Nephron progenitor cell (in vitro differentiated cells): Measurements from ENCODE around the gene MYO9A.
"Not testable (repeated sequence)": the region's sequence is repeated elsewhere in the genome, so short reads cannot be mapped to it uniquely, and the experiment has no call there.

Experiments
- DNase-seq: peaks from one replicate; pipeline ENCODE4 v3.0.0; 2021
- H3K27ac Mint-ChIP-seq: 2 replicates; pipeline ENCODE4 v1.8.0; 2021; ENCODE audit warnings: mild to moderate bottlenecking, moderate library complexity, mixed read lengths
- H3K27me3 Mint-ChIP-seq: 2 replicates; pipeline ENCODE4 v1.8.0; 2021; ENCODE audit warnings: mild to moderate bottlenecking, low read depth, mixed read lengths; ENCODE audit not compliant: poor library complexity
- H3K36me3 Mint-ChIP-seq: 2 replicates; pipeline ENCODE4 v1.8.0; 2021; ENCODE audit warnings: low read depth, mixed read lengths
- H3K4me1 Mint-ChIP-seq: 2 replicates; pipeline ENCODE4 v1.8.0; 2021; ENCODE audit warnings: mixed read lengths
- H3K4me3 Mint-ChIP-seq: 2 replicates; pipeline ENCODE4 v1.8.0; 2021; ENCODE audit warnings: mild to moderate bottlenecking, moderate library complexity, mixed read lengths
- H3K9me3 Mint-ChIP-seq: 2 replicates; pipeline ENCODE4 v1.8.0; 2021; ENCODE audit warnings: mild to moderate bottlenecking, moderate library complexity, mixed read lengths
- TF ChIP-seq, protein P1 (sequence below): fragments of 200-600 bp; sonication (generic); IDR thresholded peaks from 2 replicates; pipeline ENCODE4 v1.5.0; 2021; ENCODE audit warnings: antibody characterized with exemption

The MYO9A gene

DNA sequence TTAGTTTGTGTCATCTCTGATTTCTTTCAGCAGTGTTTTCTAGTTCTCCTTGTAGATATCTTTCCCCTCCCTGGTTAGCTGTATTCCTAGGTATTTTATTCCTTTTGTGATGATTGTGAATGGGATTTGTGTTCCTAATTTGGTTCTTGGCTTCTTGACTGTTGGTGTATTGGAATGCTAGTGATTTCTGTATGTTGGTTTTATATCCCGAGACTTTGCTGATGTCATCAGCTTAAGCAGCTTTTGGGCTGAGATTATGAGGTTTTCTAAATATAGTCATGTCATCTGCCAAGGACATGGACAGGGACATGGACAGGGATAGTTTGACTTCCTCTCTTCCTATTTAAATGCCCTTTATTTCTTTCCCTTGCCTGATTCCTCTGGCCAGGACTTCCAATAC is 35.8 kb downstream of the MYO9A start:
- H3K4me3 Mint-ChIP-seq, result no peak overlapping the region
- peaks cover 28% of the 10 kb centered on the region for H3K9me3 Mint-ChIP-seq
- no peak for DNase-seq
- H3K36me3 Mint-ChIP-seq, result peaks cover 32% of the 10 kb centered on the region
- no peak overlapping the region for H3K27ac Mint-ChIP-seq
- no peaks in the 10 kb centered on the region for H3K4me1 Mint-ChIP-seq
- TF ChIP-seq, protein P1, sequence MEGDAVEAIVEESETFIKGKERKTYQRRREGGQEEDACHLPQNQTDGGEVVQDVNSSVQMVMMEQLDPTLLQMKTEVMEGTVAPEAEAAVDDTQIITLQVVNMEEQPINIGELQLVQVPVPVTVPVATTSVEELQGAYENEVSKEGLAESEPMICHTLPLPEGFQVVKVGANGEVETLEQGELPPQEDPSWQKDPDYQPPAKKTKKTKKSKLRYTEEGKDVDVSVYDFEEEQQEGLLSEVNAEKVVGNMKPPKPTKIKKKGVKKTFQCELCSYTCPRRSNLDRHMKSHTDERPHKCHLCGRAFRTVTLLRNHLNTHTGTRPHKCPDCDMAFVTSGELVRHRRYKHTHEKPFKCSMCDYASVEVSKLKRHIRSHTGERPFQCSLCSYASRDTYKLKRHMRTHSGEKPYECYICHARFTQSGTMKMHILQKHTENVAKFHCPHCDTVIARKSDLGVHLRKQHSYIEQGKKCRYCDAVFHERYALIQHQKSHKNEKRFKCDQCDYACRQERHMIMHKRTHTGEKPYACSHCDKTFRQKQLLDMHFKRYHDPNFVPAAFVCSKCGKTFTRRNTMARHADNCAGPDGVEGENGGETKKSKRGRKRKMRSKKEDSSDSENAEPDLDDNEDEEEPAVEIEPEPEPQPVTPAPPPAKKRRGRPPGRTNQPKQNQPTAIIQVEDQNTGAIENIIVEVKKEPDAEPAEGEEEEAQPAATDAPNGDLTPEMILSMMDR, result no peak
- H3K27me3 Mint-ChIP-seq, result peaks cover 2% of the 10 kb centered on the region

DNA sequence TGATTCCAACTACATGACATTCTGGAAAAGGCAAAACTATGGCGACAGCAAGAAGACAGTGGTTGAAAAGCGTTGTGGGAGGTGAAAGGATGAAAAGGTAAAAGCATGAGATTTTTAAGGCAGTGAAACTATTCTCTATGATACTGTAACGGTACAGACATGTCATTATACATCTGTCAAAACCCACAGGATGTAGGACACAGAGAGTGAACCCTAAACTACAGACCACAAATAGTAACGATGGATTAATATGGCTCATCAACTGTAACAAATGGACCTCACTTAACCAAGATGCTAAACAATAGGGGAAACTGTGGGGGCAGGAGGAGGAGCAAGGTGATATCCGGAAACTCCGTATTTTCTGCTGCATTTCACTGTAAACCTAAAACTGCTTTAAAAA is 39.1 kb downstream of the MYO9A start:
- DNase-seq, result no peak
- Mint-ChIP-seq H3K27ac (no peak overlapping the region), H3K9me3 (peaks cover 9% of the 10 kb centered on the region), H3K4me3 (no peak overlapping the region), H3K27me3 (peaks cover 4% of the 10 kb centered on the region), H3K4me1 (no peaks in the 10 kb centered on the region), H3K36me3 (peaks cover 12% of the 10 kb centered on the region)
- TF ChIP-seq, protein P1, result no peak

DNA sequence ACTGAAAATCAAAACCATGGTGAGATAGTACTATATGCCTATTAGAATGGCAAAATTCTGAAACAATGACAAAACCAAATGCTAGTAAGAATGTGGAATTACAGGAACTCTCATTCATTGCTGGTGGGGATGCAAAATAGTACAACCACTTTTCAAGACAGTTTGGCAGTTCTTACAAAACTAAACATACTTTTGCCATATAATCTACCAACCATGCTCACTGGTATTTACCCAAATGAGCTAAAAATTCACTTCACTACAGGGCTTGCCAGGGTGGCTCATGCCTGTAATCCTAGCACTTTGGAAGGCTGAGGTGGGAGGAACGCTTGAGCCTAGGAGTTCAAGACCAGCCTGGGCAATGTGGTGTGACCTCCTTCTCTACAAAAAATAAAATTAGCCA is 40.0 kb downstream of the MYO9A start:
- Mint-ChIP-seq H3K4me3 (no peak overlapping the region), H3K36me3 (peaks cover 5% of the 10 kb centered on the region), H3K9me3 (peaks cover under 1% of the 10 kb centered on the region), H3K27ac (peak overlapping the region; percentile 19), H3K4me1 (no peaks in the 10 kb centered on the region), H3K27me3 (peaks cover 4% of the 10 kb centered on the region)
- TF ChIP-seq, protein P1, result no peak
- DNase-seq, result no peak

DNA sequence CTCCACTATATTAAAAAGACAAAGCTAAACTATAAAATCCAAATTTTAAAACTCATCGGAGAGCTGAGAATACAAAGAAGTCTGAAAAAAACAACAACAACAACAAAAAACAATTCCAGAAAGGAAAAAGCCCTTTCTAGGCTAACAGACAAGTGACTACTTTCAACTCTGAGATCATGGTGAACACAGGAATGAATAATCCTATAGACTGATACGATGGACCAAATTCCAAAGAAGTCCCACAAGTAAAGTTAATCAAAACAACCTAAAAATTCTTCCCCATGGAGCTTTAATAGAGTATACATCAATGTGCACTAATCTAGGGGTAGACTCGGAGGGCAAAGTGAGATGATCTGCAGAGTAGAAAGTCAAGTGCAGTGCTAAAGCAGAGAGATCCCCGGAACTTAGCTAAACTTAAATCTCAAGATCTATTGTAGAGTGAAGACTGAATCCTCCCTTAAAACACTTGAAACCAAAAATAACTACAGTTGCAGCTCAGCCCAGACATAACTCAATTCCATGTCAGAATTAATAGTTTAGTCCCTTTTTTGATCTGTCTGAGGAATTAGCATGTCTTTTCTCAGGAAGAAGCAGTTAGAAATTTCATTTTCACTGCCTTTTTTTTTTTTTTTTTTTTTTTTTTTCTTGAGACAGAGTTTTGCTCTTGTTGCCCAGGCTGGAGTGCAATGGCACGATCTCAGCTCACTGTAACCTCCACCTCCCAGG is 43.5 kb downstream of the MYO9A start:
- Mint-ChIP-seq H3K27me3 (peaks cover 4% of the 10 kb centered on the region), H3K4me1 (no peaks in the 10 kb centered on the region), H3K4me3 (no peak overlapping the region), H3K36me3 (no peaks in the 10 kb centered on the region), H3K9me3 (no peaks in the 10 kb centered on the region), H3K27ac (no peak overlapping the region)
- TF ChIP-seq, protein P1, result no peak
- DNase-seq, result no peak

DNA sequence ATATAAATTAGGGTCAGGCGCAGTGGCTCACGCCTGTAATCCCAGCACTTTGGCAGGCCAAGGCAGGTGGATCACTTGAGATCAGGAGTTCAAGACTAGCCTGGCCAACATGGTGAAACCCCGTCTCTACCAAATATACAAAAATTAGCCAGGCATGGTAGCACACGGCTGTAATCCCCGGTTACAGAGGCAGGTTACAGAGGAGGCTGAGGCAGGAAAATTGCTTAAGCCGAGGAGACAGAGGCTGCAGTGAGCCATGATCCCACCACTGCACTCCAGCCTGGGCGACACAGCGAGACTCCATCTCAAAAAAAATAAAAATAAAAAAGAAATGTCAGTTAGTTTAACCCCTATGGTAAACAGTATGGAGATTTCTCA is 46.5 kb downstream of the MYO9A start:
- not testable (repeated sequence) for H3K27ac Mint-ChIP-seq, H3K27me3 Mint-ChIP-seq, H3K4me1 Mint-ChIP-seq, H3K4me3 Mint-ChIP-seq, H3K36me3 Mint-ChIP-seq, H3K9me3 Mint-ChIP-seq, DNase-seq

DNA sequence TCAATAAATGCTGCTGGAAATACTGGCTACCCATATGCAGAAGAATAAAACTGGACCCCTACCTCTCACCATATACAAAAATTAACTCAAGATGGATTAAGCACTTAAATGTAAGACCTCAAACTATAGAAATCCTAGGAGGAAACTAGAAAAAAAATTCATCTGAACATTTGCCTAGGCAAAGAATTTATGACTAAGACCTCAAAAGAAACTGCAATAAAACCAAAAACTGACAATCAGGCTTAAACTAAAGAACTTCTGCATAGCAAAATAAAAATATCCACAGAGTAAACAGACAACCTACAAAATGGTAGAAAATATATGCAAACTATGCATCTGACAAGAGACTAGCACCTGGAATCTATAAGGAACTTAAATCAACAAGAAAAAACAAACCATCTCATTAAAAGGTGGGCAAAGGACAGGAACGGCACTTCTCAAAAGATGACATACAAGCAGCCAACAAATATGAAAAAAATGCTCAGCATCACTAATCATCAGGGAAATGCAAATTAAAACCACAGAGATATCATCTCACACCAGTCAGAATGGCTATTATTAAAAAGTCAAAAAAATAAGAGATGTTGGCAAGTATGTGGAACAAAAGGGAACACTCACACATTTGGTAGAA is 47.0 kb downstream of the MYO9A start:
- no peaks in the 10 kb centered on the region for H3K9me3 Mint-ChIP-seq

More for the DNA sequence above, 47.0 kb downstream of the MYO9A start:
- Mint-ChIP-seq H3K36me3 (no peaks in the 10 kb centered on the region), H3K27ac (no peak overlapping the region), H3K27me3 (peaks cover 3% of the 10 kb centered on the region), H3K4me1 (no peaks in the 10 kb centered on the region), H3K4me3 (no peak overlapping the region)
- TF ChIP-seq, protein P1, result no peak
- DNase-seq, result no peak
